A673 (cell line): ENCODE data around the gene NBEA.

Experiments
- EZH2 ChIP-seq: fragments of 200-600 bp; sonication (generic); IDR thresholded peaks from 2 replicates; pipeline ENCODE4 v1.6.1; 2017; ENCODE audit warnings: borderline replicate concordance, low read depth, mild to moderate bottlenecking, mixed read lengths, antibody characterized with exemption, low read length; ENCODE audit not compliant: poor library complexity, severe bottlenecking
- TF ChIP-seq, protein P1 (sequence below): fragments of 300-800, 200-600 bp; sonication (generic); conservative IDR thresholded peaks from 2 replicates; pipeline ENCODE4 v1.5.1; 2017; ENCODE audit warnings: low read depth, mild to moderate bottlenecking, antibody characterized with exemption, low read length, moderate library complexity, mixed read lengths

DNA sequence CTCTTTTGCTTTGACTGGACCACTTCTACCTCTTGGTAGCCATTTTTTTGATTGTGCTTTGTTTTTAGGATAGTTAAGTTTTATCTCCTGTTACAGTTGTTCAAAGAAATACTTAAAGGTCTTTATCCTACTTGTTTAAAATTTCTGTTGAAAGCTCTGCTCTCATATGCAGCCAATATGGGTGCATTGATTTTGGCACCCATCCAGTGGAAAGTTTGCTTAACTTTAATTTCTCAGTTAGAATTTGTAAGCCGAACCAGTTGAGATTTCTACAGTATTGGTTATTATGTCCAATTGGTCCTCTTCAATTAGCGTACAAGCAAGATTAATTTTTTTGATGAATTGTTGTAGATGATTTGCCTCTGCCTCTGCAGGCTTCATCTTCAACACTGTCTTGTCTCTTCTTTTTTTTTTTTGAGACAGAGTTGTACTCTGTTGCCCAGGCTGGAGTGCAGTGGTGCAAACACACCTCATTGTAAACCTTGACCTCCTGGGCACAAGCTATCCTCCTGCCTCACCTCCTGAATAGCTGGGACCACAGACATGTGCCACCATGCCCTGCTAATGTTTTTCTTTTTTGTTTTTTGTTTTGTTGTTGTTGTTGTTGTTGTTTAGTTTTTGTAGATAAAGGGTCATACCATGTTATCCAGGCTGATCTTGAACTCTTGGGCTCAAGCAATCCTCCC is 469.1 kb downstream of the NBEA start:
- no peak for TF ChIP-seq EZH2
- TF ChIP-seq, protein P1, sequence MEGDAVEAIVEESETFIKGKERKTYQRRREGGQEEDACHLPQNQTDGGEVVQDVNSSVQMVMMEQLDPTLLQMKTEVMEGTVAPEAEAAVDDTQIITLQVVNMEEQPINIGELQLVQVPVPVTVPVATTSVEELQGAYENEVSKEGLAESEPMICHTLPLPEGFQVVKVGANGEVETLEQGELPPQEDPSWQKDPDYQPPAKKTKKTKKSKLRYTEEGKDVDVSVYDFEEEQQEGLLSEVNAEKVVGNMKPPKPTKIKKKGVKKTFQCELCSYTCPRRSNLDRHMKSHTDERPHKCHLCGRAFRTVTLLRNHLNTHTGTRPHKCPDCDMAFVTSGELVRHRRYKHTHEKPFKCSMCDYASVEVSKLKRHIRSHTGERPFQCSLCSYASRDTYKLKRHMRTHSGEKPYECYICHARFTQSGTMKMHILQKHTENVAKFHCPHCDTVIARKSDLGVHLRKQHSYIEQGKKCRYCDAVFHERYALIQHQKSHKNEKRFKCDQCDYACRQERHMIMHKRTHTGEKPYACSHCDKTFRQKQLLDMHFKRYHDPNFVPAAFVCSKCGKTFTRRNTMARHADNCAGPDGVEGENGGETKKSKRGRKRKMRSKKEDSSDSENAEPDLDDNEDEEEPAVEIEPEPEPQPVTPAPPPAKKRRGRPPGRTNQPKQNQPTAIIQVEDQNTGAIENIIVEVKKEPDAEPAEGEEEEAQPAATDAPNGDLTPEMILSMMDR: no peak
